Coronary artery (tissue), 2 donors: ENCODE measurements around the gene ZNF491.

ENCODE experiments used
- DNase-seq: peaks from one replicate; pipeline ENCODE4 v3.0.0-alpha.2; 2017; ENCODE audit warnings: low spot score
- H3K27ac ChIP-seq, 2 donors: fragments of 200-600 bp; sonication (generic); one replicate each; pipeline ENCODE4 v1.5.1; 2016 to 2019
- H3K4me3 ChIP-seq: fragments of 200-600 bp; sonication (generic); 2 replicates; pipeline ENCODE4 v1.5.1; 2016; ENCODE audit warnings: mild to moderate bottlenecking, moderate library complexity
- CTCF ChIP-seq: fragments of 200-600 bp; sonication (generic); IDR thresholded peaks from one replicate; pipeline ENCODE4 v1.5.1; 2019; ENCODE audit warnings: antibody characterized with exemption

Gene ZNF491

DNA sequence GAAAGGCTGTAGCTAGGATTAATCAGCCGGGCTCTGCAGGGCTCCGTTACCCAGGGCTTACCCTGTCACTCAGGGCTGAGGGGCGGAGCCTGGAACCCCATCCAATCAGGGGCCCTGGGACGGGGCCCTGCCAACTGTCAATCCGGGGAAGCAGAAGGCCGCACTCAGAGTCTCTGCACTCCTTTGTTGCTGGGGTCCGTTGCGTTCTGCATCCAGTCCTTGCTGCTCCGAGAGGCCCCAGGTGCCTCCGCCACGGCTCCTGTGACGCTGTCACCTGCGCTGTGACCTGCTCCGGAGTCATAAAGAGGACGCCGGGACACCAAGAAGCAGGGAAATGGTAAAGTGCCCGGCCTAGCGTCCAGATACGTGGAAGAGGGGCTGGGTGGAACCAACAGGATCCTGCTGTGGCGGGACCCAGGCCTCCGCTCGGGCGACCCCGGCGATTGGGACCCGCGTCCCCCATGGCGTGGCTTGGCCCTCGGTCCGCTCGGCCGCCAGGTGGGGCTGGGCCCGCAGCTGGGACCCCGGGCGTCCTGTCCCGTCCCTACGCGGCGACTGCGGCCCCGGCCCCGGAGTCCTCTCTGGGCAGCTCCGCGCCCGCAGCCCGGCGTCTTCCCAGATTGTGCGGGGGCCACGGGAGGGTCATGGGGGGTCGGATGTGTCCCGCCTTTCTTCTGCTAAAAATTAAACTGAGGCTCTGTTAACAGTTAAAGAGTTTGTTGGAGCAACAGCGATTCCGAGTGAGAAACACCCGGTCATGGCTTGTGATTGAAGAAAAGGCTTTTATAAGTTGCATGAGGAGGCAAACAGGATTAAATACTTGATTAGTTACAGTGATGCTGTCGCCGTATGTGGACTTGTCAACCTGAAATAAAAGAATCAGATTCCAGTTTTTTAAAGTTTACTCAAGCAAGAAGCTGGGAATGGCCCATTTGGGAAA lies at the start of gene ZNF491:
TSS of gene ZNF491 (plus strand) at position 133 of the 940 bp plus-strand sequence. CDS start 7,431 bp downstream, outside the sequence.
- TF ChIP-seq CTCF: no peak
- peak; percentile 94 for DNase-seq
- Histone ChIP-seq H3K4me3 (peak within 1 kb of the TSS; percentile 81), H3K27ac (peak within 1 kb of the TSS; percentile 66 to 84)

DNA sequence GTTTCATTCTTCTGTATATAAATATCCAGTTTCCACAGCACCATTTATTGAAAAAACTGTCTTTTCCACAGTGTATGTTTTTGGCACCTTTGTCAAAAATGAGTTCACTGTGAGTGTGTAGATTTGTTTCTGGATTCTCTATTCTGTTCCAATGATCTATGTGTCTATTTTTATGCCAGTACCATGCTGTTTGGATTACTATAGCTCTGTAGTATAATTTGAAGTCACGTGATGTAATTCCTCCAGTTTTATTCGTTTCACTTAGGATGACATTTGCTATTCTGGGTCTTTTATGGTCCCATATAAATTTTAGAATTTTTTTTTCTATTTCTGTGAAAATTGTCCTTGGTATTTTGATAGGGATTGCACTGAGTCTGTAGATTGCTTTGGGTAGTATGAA lies 48.6 kb upstream of the ZNF491 start:
- no peak for DNase-seq
- no peak overlapping the region for H3K4me3 ChIP-seq
- TF ChIP-seq CTCF: no peak
- no peak overlapping the region for H3K27ac ChIP-seq

GRCh38 chr19:11752244-11752736 lies 46.0 kb upstream of the ZNF491 start:
- no peak overlapping the region for H3K4me3 ChIP-seq
- H3K27ac ChIP-seq: no peak overlapping the region
- no peak for DNase-seq
- no peak for TF ChIP-seq CTCF

DNA sequence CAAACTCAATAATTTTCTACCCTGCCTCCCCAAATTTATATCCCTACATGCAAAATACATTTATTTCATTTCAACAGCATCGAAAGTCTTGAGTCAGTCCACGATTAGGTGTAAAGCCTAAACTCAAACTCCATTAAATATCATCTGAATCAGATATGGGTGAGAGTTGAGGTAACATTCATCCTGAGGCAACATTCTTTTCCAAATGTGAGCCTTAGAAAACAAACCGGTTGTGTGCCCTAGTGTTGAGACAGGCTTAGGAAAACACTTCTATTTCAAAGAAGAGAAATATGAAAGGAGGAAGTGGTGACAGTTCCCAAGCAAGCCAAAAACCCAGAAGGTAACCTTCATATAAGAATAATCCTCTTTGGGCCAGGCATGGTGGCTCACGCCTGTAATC lies 43.7 kb upstream of the ZNF491 start:
- no peak for DNase-seq
- no peak overlapping the region for H3K27ac ChIP-seq
- TF ChIP-seq CTCF: no peak
- no peak overlapping the region for H3K4me3 ChIP-seq

GRCh38 chr19:11756965-11757364 lies 41.4 kb upstream of the ZNF491 start:
- DNase-seq: no peak
- H3K4me3 ChIP-seq: no peak overlapping the region
- no peak for TF ChIP-seq CTCF
- H3K27ac ChIP-seq: no peak overlapping the region

GRCh38 chr19:11759805-11760204 lies 38.5 kb upstream of the ZNF491 start:
- H3K4me3 ChIP-seq: no peak overlapping the region
- no peak for TF ChIP-seq CTCF
- H3K27ac ChIP-seq: no peak overlapping the region
- DNase-seq: no peak

DNA sequence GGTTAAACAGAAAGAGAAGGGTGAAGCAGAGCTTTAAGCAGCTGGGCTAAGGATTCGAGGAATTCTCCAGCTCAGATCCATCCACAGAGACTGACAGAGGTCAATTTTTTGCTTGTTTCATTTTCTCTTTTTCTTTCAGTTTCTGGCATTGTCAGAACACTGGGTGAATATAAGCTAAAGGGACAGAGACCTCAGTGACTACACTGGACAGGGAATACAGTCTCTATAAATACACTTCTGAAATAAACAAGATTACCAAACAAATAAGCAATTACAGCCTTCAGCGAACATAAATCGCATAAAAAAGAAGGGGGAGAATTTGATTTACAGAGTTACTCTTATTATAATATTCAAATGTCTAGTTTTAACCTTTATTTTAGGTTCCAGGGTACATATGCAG lies 35.2 kb upstream of the ZNF491 start:
- no peak for TF ChIP-seq CTCF

More for the DNA sequence above, 35.2 kb upstream of the ZNF491 start:
- DNase-seq: no peak
- Histone ChIP-seq H3K4me3 (no peak overlapping the region), H3K27ac (no peak overlapping the region)
